ENCODE results near the gene RAB37. TPM values are rescaled to one million over a fixed set of nuclear protein-coding genes. Genes with fewer than 3 reads are reported as not detected.

Gene RAB37, protein sequence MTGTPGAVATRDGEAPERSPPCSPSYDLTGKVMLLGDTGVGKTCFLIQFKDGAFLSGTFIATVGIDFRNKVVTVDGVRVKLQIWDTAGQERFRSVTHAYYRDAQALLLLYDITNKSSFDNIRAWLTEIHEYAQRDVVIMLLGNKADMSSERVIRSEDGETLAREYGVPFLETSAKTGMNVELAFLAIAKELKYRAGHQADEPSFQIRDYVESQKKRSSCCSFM
- 1 to 10 TPM in 8 of 10 donors, under 1 TPM in 2; 0.38 to 2.6 (median 1.5) TPM for polyA plus RNA-seq (ENCODE audit: insufficient read length in 10 of 10)
- long read RNA-seq, donor 1 = 0 reads
- long read RNA-seq, donor 2 = 0 reads
- long read RNA-seq, donor 3 = 0 reads
- long read RNA-seq, donor 4 = 0 reads
- long read RNA-seq, donor 5 = 0 reads
- long read RNA-seq, donor 6 = 0 reads
- long read RNA-seq, donor 7 = 0 reads
- long read RNA-seq, donor 8 = 0 reads
- long read RNA-seq, donor 9 = 0 reads

DNA sequence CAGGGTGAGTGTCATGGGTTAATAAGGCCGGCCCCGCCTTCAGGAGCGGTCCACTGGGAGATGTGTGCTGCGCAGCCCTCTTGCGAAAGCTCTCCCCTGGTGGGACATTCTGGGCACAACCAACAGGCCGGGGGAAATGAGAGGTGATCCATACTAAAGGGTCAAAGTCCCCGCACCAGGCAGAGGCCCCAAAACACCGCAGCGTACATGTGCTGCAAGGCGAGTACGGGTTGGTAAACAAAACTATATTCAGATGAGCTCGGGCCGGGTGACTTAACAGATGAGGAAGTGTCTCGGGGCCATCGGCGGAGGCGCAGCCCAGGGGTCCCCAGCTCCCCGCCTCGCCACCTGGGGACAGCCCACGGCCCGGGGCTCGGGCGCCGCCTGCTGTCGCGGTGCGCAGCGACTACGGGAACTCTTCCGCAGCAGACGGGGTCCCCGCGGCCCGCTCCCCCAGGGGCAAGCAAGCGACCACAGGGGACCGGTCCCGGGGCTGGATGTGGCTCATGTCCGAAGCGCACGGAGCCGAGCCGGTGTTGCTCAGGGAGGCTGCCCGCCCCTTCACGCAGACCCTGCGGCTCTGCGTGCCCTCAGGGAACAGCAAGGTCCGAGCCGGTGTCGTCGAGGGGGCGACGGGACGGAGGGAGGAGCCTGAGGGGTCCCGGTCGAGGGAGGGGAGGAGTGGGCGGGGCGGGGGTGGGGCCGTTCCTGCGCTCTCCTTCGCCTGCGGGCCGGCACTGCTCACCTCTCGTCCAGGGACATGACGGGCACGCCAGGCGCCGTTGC, at the start of gene RAB37:
RAB37 (plus strand) TSS at position 744 of the 786 bp plus-strand sequence; CDS start at position 761, 17 bp downstream.
- DNase-seq = peak in 1 of 3 donors; percentile 49

DNA sequence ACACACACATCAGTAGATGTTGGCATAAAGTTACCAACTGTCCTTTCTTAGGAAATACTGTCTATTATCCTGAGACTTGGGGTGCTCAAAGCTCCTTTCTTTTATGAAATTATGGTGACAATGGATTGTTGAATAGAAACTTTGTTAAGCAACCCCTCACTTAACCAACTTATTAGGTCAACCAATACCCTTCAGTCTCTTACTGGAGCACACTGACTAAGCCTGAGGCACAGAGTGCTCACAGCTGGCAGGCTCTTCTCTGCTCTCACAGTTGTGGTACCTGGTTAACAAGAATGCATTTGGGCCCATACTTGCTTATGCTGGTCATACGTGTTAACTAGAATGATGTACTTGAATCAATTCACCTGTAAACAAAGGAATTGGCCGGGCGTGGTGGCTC, 49.2 kb upstream of the RAB37 start:
- no peak for DNase-seq

DNA sequence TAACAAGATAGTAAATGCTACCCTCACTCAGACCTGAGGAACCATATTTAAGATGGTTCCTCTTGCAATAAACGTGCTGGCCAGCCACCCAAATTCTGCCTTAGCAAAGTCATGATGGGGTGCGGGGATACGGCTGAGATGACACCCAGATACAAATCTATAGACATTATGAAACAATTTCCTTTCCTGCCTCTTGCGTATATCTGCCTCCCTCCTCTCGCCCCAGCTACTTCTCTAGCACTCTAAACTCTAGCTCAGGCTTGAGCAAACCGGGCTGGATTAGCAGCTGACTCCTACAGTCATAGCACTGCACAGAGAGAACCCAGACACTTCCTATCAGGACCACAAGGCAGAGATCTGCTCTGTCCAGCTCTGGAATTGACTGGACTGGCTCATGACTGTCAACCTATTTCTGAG, 46.6 kb upstream of the RAB37 start:
- DNase-seq = peak in 1 of 3 donors; percentile 43

DNA sequence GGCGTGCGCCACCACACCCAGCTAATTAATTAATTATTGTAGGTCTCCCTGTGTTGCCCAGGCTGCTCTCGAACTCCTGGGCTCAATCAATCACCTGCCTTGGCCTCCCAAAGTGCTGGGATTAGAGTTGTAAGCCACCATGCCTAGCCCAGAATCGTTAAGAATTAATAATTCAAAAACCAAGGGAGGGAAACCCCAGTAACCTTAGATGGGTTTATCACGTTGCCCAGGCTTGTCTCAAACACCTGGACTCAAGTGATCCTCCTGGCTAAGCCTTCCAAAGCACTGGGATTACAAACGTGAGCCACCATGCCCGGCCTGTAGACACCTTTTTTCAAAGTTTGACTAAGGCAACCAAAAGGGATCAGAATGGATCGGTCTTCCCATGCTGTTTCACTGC, 45.9 kb upstream of the RAB37 start:
- no peak for DNase-seq

DNA sequence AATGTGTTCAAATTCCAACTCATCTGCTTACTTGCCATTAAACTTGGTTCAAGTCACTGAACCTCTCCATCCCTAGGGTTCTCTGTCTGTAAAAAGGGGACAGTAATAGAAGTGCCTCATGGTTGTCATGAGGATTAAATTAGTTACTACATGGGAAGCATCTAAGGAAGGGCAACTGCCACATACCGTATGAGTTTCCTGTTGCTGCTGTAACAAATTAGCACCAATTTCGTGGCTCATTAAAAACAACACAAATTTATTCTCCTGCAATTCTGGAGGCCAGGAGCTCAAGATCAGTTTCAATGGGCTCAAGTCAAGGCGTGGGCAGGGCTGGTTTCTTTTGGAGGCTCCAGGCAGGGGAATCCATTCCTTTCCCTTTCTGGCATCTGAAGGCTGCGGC, 43.0 kb upstream of the RAB37 start:
- no peak for DNase-seq

DNA sequence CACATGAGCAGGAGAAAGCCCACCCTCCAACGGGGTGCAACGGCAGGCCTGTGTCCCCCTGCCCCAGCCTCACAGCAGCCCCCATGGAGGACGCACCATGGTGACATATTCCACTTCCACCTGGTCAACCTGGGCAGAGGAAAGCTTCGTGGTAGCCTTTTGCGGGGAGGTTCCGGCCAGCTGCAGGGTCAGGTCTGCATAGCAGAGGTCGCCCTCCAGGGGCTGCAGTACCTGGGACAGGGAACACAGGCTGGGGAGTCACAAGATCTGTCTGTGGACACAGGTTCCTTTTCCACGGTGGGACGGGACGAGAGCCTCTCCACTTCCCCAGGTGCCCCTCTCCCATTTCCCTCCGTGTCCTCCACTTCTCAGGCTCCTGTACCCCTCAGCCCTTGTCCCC, 41.4 kb upstream of the RAB37 start:
- no peak for DNase-seq

DNA sequence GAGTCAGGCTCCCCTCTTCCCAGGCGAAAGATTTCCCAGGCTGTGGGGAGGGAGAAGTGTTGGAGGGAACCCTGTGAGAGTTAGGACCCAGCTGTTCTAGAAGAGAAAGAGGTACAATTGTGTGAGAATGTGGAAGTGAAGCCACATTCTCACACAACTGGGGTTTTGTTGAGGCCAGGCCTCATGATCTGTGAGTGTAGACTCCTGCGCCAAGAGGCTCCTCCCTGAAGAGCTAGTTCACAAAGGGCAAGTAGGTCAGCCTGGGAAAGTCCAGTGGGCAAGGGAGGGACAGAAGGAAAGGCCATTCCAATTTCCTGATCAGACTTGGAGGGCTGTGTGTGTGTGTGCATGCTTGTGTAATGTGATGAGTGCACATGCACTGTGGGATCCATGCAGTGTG, 39.5 kb upstream of the RAB37 start:
- no peak for DNase-seq

DNA sequence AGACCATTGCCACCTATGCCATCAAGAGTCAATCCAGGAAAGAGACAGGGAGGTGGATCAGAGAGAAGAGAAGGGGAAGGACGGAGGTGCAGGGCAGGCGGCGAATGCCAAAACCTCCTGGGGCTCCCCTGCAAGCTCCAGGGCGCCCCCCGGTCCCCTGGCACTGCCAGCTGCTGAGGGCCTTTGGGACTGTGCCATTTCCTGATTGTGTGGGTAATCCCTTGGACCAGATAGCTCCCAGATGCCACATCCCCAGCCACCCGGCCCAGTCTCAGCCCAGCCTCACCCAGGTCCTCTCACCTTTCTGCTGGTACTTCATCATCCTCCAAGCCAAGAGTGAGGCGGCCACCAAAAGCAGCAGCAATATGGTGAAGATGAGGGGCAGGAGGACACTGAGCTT, 39.0 kb upstream of the RAB37 start:
- no peak for DNase-seq

DNA sequence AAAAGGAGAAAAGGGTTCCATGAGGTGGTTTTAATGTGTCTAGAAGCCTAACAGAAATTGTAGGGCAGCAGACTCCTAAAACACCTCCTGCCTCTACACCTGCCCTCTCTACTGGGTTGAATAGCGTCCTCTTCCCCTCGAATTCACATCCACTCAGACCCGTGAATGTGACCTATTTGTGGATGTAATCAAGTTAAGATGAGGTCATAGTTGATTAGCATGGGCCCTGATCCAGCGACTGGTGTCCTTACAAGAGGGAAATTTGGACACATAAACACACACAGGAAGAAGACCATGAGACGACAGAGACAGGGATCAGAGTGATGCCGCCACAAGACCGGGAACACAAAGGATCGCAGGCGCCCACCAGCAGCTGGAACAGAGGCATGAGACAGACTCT, 37.8 kb upstream of the RAB37 start:
- DNase-seq = no peak

DNA sequence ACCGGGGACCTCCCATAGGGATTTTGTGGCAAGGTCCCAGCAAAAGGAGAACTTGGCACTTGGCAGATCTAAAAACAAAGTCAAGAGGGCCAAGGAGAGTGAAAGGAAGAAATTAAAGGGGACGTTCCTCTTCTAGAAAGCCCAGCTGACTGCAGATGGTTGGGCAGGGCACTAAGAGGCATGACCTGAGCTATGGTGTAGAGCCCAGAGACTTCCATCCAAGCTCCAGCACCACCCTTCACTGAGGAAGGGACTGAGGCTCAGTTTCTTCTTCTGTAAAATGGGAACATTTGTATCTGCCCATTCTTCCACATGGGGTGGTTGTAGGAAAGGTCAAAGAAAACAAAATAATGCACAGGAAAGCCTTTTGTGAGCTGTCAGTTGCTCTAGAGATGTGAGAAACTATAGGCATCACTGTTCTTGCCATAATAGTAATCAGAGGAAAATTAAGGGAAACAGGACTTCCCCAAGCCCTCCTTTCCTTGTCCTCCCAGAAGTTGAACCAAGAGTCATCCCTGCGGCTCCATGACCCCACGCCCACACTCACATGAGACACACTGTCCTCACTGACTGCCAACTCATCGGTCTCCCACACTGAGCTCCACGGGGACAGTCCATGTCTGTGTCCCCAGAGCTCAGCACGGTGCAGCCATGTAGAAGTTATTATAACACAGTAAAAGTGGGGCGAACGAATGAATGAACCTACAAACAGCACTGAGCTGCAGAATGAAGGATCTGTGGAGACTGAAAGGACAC, 34.8 kb upstream of the RAB37 start:
- no peak for DNase-seq

DNA sequence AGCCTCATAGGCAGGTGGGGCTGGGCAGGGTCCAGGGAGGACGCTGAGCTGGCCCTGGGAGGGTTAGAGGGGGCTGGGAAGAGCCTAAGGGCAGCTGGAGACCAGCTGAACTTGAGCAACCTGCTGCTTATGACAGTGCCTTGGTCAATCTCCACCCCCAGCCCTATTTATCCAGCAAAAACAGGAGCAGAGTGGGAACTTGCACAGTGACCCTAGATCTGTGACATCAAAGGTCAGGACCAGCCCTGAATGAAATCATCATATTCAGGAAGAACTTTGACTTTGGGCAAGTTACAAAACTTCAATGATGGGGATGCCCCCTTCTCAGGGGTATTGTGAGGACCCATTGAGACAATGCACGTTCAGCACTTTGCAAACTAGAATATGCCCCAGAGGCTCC, 33.7 kb upstream of the RAB37 start:
- DNase-seq = no peak

DNA sequence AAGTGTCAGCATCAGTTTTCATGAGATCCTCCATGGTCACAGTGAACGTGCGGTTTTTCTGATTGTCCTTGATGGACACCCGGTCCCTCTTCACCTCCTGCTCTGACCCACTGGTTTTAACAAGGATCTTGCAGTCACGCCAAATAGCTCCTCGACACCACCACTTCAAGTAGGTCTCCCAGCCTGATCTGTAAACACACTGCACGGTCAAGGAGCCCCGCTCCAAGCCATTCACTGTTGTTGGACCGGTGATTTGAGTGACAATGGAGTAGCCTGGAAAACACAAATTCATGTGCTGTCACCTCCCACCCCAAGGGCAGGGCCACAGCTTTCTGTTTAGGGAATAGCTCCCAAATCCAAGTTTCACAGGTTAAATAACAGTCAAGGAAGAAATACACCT, 32.5 kb upstream of the RAB37 start:
- no peak for DNase-seq

DNA sequence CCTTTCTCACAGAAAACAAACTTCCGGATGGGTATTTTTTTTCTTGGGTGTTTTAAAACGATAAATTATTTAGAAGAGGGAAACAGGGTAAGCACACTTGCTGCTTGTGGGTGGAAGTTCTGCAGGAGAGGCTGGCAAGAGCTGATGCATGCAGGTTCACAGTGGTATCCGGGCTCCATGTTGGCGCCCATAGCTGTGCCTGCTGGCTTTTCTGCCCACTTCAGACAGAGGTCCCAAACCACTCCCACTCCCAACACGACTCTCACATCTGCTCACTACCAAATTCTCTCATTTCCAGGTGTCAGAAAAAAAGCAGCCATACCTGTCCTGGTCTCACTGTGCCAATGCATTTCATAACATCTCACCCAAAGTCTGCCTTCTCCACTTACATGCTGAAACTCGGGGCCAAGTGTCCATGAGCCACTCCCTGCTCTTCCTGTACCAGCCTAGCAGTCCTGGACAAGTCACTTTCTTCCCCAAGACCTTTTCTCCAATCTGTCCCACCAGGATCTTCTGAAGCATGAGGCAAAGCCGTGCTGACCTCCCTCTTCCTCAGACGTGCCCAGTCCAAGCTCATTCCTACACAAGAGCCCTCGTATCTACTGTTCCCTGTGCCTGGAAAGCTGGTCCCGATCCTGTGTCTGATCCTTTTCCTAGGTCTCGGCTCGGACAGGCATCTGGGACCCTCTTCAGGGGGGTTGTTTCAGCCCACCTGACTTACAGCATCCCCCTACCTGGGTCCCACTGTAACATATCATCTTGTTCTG, 25.8 kb upstream of the RAB37 start:
- DNase-seq = no peak

DNA sequence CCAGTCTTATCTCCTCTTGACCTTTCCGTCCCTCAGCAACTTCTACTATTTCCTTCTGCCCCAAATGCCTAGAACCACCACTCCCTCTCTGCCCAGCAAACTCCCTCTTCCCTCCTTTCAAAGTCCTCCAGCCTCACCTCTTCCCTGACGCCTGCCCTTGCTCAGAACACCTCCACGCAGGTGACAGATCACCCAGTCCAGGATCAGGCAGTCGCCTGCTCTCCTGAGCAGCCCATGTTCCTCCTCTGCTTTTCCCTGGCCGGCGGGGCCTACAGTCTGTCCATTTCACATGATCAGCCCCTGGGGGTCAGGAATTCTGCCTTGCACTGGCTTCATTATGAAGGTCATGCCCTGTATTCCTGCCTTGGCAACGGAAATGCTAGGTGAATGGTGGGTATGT, 24.8 kb upstream of the RAB37 start:
- no peak for DNase-seq

DNA sequence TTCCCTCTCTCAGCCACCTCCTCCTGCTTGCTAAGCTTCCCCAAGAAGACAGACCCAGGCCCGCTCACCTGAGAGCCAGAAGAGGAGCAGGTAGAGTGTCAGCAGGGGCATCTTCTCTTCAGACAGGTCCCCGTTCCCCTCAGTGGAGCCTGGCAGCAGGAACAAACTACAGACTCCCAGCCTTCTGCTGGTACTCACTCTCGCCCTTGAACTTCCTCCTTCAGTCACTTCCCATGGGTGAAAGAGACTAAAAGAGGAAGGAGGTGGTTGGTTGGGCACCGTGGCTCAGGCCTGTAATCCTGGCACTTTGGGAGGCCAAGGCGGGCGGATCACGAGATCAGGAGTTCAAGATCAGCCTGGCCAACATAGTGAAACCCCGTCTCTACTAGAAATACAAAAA, 24.3 kb upstream of the RAB37 start, which contains the start of gene CD300LF:
CD300LF (minus strand) TSS at position 168 of the 400 bp plus-strand sequence; CDS start at position 111, 57 bp downstream.
- peak in 1 of 3 donors; percentile 16 for DNase-seq

DNA sequence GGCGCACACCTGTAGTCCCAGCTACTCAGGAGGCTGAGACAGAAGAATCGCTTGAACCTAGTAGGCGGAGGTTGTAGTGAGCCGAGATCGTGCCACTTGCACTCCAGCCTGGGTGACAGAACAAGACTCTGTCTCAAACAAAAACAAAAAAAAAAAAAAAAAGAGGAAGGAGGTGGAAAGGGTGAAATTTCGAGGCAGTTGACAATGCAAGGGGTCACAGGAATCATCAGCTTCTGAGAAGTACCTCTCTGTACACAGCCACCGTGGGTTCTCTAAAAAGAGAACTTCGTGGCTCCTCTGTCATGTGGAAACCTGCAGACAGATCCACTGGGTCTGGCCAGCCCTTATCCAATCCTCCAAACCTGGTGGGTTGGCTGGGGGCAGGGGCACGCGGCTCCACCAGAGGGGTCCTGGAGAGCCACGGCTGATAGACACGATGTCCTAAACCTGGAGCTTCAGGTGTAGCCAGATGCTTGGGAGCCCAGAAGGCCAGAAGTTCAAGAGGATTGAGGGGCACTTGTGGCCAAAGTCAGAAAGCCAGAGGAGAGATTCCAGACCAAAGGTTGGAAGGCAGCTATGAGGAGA, 23.8 kb upstream of the RAB37 start:
- no peak for DNase-seq

DNA sequence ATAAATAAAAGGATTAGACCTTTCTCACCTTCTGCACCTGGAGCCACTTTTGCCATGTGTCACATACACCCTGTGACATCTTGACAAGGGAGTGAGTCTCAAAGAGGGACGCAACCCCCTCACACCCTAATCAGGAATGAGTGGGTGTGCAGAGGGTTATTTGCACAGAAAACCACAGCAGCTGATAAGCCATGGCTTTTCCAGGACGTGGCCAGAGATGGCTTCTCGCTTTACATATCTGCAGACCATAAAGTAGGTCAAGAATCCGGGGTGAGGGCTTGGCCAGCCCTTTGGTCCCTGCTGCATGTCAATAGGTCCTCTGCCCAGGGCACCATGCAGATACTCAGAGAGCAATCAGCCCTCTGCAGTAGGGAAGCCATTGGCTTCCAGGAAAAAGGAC, 21.9 kb upstream of the RAB37 start:
- no peak for DNase-seq

DNA sequence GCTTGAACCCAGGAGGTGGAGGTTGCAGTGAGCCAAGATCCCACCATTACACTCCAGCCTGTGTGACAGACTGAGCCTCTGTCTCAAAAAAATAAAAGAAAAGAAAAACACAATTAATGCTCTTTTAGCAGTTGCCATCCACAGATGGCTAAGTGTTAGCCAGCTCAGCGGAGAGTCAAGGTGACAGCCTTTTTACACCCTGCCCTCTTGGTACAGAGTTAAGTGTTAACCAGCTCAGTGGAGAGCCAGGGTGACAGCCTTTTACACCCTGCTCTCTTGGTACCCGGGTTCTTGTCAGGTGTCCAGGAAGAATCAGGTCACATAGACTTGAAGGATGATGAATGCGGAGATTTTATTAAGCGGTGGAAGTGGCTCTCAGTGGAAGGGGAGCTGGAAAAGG, 16.6 kb upstream of the RAB37 start:
- no peak for DNase-seq

DNA sequence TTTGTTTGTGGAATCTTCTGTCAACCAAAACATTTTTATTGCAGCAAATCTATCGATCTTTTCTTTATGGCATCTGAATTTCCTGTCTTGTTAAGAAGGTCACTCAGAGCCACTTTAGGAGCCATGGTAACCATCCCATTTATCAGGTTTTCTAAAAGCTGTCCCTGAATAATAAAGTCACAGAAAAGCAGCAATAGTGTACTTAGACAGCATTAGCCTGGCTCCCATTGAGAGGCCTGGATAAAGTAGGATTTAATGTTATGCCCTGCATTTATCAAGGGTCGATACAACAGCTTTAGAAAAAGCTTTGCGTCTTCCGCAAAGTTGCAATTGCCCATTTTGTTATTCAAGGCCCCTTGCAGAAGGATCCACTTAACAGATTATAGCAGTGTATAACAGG, 14.3 kb upstream of the RAB37 start:
- no peak for DNase-seq

DNA sequence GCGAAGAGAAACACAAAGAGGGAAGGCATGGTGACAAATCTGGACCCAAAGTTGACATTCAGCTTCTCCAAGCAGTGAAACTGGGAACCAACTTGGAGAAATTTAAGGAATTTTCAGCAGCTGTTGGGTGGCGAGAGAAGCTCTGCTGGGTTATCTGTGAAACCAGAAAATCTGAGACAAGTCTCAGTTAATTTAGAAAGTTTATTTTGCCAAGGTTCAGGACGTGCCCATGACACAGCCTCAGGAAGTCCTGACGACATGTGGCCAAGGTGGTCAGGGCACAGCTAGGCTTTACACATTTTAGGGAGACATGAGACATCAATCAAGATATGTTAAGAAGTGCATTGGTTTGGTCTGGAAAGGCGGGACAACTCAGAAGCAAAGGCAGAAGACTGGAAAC, 13.2 kb upstream of the RAB37 start:
- DNase-seq = no peak

DNA sequence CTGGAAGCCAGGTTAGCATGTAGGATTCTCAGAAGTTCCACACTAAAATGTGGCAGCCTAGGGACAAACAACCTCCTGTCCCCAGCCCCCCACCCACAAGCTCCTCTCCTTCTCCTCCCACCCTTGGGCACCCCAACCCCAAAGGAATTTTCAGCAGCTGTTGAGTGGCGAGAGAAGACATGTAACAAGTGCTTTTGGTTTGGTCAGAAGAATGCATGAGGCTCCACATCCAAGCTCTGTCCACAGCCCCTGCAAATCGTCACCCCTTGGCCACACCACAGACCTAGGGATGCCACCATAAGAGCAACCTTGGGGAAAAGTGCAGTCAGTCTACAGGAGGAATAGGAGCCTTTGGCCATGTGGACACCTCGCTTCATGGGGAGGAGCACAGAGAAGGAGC, 11.9 kb upstream of the RAB37 start:
- DNase-seq = no peak
